HG02623 (cell line): ENCODE results near the gene ADAMTSL1.

Experiments used
- ATAC-seq: cut with Tn5 transposase; IDR thresholded peaks from one replicate; pipeline ENCODE4 v1.9.1; 2021; ENCODE audit warnings: moderate library complexity; ENCODE audit not compliant: unreplicated experiment

Gene ADAMTSL1

GRCh38 chr9:18601026-18601425 is 127.1 kb downstream of the ADAMTSL1 start:
- no peak for ATAC-seq

GRCh38 chr9:18601956-18602355 is 128.0 kb downstream of the ADAMTSL1 start:
- no peak for ATAC-seq

GRCh38 chr9:18604767-18605730 is 131.1 kb downstream of the ADAMTSL1 start:
- no peak for ATAC-seq

- ATAC-seq = no peak
Observed at GRCh38 chr9:18605766-18606180, 131.8 kb downstream of the ADAMTSL1 start.

GRCh38 chr9:18606281-18606680 is 132.3 kb downstream of the ADAMTSL1 start:
- no peak for ATAC-seq

- no peak for ATAC-seq
Observed at GRCh38 chr9:18606846-18607245, 132.9 kb downstream of the ADAMTSL1 start.

GRCh38 chr9:18608371-18608770 is 134.4 kb downstream of the ADAMTSL1 start:
- no peak for ATAC-seq

GRCh38 chr9:18610956-18611355 is 137.0 kb downstream of the ADAMTSL1 start:
- ATAC-seq = no peak

GRCh38 chr9:18611971-18612370 is 138.0 kb downstream of the ADAMTSL1 start:
- no peak for ATAC-seq

- no peak for ATAC-seq
Observed at GRCh38 chr9:18614116-18614515, 140.2 kb downstream of the ADAMTSL1 start.

GRCh38 chr9:18614651-18615050 is 140.7 kb downstream of the ADAMTSL1 start:
- no peak for ATAC-seq

- no peak for ATAC-seq
Observed at GRCh38 chr9:18616976-18617375, 143.0 kb downstream of the ADAMTSL1 start.

- no peak for ATAC-seq
Observed at GRCh38 chr9:18617759-18618158, 143.8 kb downstream of the ADAMTSL1 start.

GRCh38 chr9:18618862-18619261 is 144.9 kb downstream of the ADAMTSL1 start:
- ATAC-seq = no peak

- no peak for ATAC-seq
Observed at GRCh38 chr9:18622186-18622836, 148.4 kb downstream of the ADAMTSL1 start.

- ATAC-seq = no peak
Observed at GRCh38 chr9:18623221-18624079, 149.5 kb downstream of the ADAMTSL1 start.

GRCh38 chr9:18626046-18626698 is 152.2 kb downstream of the ADAMTSL1 start:
- no peak for ATAC-seq

- ATAC-seq = no peak
Observed at GRCh38 chr9:18629136-18629535, 155.2 kb downstream of the ADAMTSL1 start.

GRCh38 chr9:18632632-18633403 is 158.9 kb downstream of the ADAMTSL1 start:
- no peak for ATAC-seq

GRCh38 chr9:18636781-18637180 is 162.8 kb downstream of the ADAMTSL1 start:
- no peak for ATAC-seq
